AG04450 (cell line): ENCODE results near the gene DHX32. TPM values are rescaled to one million over a fixed set of nuclear protein-coding genes. Genes with fewer than 3 reads are reported as not detected.
A peak's percentile ranks its signal among the peaks of the same experiment; 100 is the strongest.

Source experiments
- CTCF ChIA-PET: fragments of 300-600, 350-600 bp; formaldehyde crosslinking; extraction: SDS; loops from one replicate; lab custom pipeline; 2022; ENCODE audit warnings: antibody characterized with exemption, inconsistent platforms; lab: Charles Lee
- POLR2A ChIA-PET: fragments of 350-600 bp; formaldehyde crosslinking; extraction: SDS; loops from one replicate; lab custom pipeline; 2021; ENCODE audit warnings: antibody characterized with exemption, inconsistent platforms; lab: Yijun Ruan, JAX
- DNase-seq: peaks from one replicate; pipeline ENCODE4 v3.0.0-alpha.2; 2011; ENCODE audit warnings: low read depth, low spot score
- H3K27ac ChIP-seq: one replicate; pipeline ENCODE4 v1.5.1; 2012; ENCODE audit warnings: low read depth, low read length, control low read depth
- H3K27me3 ChIP-seq: one replicate; pipeline ENCODE4 v1.6.0; 2012; ENCODE audit warnings: low read length; ENCODE audit not compliant: control insufficient read depth, insufficient read depth
- H3K4me3 ChIP-seq: 2 replicates; pipeline ENCODE4 v1.5.1; 2011; ENCODE audit warnings: mild to moderate bottlenecking, low read depth, low read length, control low read depth
- H3K9me3 ChIP-seq: 2 replicates; pipeline ENCODE4 v1.5.1; 2012; ENCODE audit warnings: low read length; ENCODE audit not compliant: control insufficient read depth, insufficient read depth
- CTCF ChIP-seq: IDR thresholded peaks from 2 replicates; pipeline ENCODE4 v1.5.1; 2011; ENCODE audit warnings: low read depth, low read length, control low read depth, inconsistent platforms
- polyA plus RNA-seq: library from polyadenylated mRNA; depleted of rRNA; stranded (reverse); fragments of >200 nt; gene quantifications from 2 replicates; pipeline ENCODE4 v1.2.3, GENCODE V29; 2011

DHX32 gene
- polyA plus RNA-seq, 1 experiment = 30.8 TPM

GRCh38 chr10:125827133-125827532, 54.0 kb downstream of the DHX32 start:
- Histone ChIP-seq H3K4me3 (no peak overlapping the region), H3K27ac (no peak overlapping the region), H3K27me3 (no peaks in the 10 kb centered on the region), H3K9me3 (no peaks in the 10 kb centered on the region)
- ChIA-PET CTCF (interaction anchor here (1.4 kb wide), 1 partner anchor 677 kb away, joined by 5 read pairs; no protein-coding TSS in a partner anchor), POLR2A (interaction anchor here (0.7 kb wide), 1 partner anchor 55 kb away, joined by 3 read pairs; no protein-coding TSS in a partner anchor)
- TF ChIP-seq CTCF = no peak
- DNase-seq = no peak

- no peak for DNase-seq
- H3K27ac ChIP-seq = no peak overlapping the region
- POLR2A ChIA-PET = no interaction called here
- H3K4me3 ChIP-seq = peak overlapping the region; percentile 96
- H3K27me3 ChIP-seq = no peaks in the 10 kb centered on the region
- CTCF ChIA-PET = no interaction called here
- TF ChIP-seq CTCF = no peak
- no peaks in the 10 kb centered on the region for H3K9me3 ChIP-seq
Observed at GRCh38 chr10:125824736-125825135, 56.4 kb downstream of the DHX32 start.

- DNase-seq = no peak
- Histone ChIP-seq H3K9me3 (no peaks in the 10 kb centered on the region), H3K4me3 (peak overlapping the region; percentile 96), H3K27me3 (no peaks in the 10 kb centered on the region), H3K27ac (peak overlapping the region; percentile 97)
- ChIA-PET CTCF (no interaction called here), POLR2A (interaction anchor here (0.6 to 1.3 kb wide), 2 partner anchors 15 to 34 kb away, joined by 3 to 6 read pairs; no protein-coding TSS in a partner anchor)
- no peak for TF ChIP-seq CTCF
Observed at GRCh38 chr10:125823663-125824251, 57.3 kb downstream of the DHX32 start.

GRCh38 chr10:125822878-125823662, 58.0 kb downstream of the DHX32 start, which contains the start of the genes BCCIP and UROS:
Gene BCCIP (plus strand): TSS chr10:125823546. CDS start chr10:125823558, 12 bp downstream.
Gene UROS (minus strand): TSS chr10:125823258. CDS start chr10:125816499, 6,759 bp downstream.
- TF ChIP-seq CTCF = no peak
- DNase-seq = peak; percentile 84
- H3K27ac ChIP-seq = peak within 1 kb of the TSS; percentile 97
- no peaks in the 10 kb centered on the region for H3K27me3 ChIP-seq
- H3K4me3 ChIP-seq = peak within 1 kb of the TSS; percentile 96
- ChIA-PET CTCF (no interaction called here), POLR2A (interaction anchor here (0.6 to 1.3 kb wide), 2 partner anchors 16 to 35 kb away, joined by 3 to 6 read pairs; no protein-coding TSS in a partner anchor)
- H3K9me3 ChIP-seq = no peaks in the 10 kb centered on the region
